H1 (cell line): ENCODE data around the gene SMIM9. TPM values are rescaled to one million over a fixed set of nuclear protein-coding genes. Genes with fewer than 3 reads are reported as not detected.

Experiments used
- CTCF ChIA-PET: fragments of 300-600 bp; sonication (Branson Sonifier 250); formaldehyde crosslinking; loops from one replicate; lab custom pipeline; 2021; ENCODE audit not compliant: partially characterized antibody; lab: Charles Lee
- POLR2A ChIA-PET: fragments of 300-600 bp; sonication (Branson Sonifier 250); formaldehyde crosslinking; loops from one replicate; lab custom pipeline; 2021; ENCODE audit warnings: inconsistent platforms; ENCODE audit not compliant: partially characterized antibody; lab: Charles Lee
- DNase-seq, 2 experiments: peaks; one replicate each; pipeline versions ENCODE4 v3.0.0 to v3.0.0-alpha.2; 2010 to 2022; ENCODE audit warnings: low spot score in 2 of 2, low read depth in 1 of 2, mixed read lengths in 1 of 2
- FAIRE-seq: peaks from 2 replicates; lab custom pipeline; 2011; peaks lifted over from hg19 to GRCh38; lab: Jason Lieb, UNC
- H2AFZ ChIP-seq: 2 replicates; pipeline ENCODE4 v1.8.1; 2012; ENCODE audit warnings: low read length, inconsistent platforms
- H2AK5ac ChIP-seq: 2 replicates; pipeline ENCODE4 v1.6.1; 2013; ENCODE audit warnings: low read depth, low read length
- H2BK120ac ChIP-seq: replicated peaks from 2 replicates; pipeline ENCODE3; 2013; ENCODE audit warnings: low read depth, low read length, inconsistent platforms
- H2BK12ac ChIP-seq: 2 replicates; pipeline ENCODE4 v1.6.1; 2013; ENCODE audit warnings: low read depth, low read length
- H2BK15ac ChIP-seq: 2 replicates; pipeline ENCODE4 v1.6.1; 2013; ENCODE audit warnings: low read length
- H2BK20ac ChIP-seq: 2 replicates; pipeline ENCODE4 v1.6.1; 2013; ENCODE audit warnings: low read length
- H2BK5ac ChIP-seq: 2 replicates; pipeline ENCODE4 v1.6.1; 2013; ENCODE audit warnings: low read depth, low read length
- H3K14ac ChIP-seq: 2 replicates; pipeline ENCODE4 v1.6.1; 2013; ENCODE audit warnings: inconsistent platforms; ENCODE audit not compliant: insufficient read length
- H3K18ac ChIP-seq: 2 replicates; pipeline ENCODE4 v1.6.1; 2013; ENCODE audit warnings: low read length; ENCODE audit errors: extremely low read depth
- H3K23ac ChIP-seq: 2 replicates; pipeline ENCODE4 v1.6.1; 2013; ENCODE audit warnings: inconsistent platforms; ENCODE audit not compliant: insufficient read length
- H3K23me2 ChIP-seq: 2 replicates; pipeline ENCODE4 v1.6.1; 2013; ENCODE audit warnings: low read depth, low read length
- H3K27ac ChIP-seq: 2 replicates; pipeline ENCODE4 v1.6.1; 2011; ENCODE audit warnings: low read depth, low read length, inconsistent platforms
- H3K27me3 ChIP-seq, 4 experiments: replicated peaks in 1 of 4; 1 replicate in 1 of 4; 2 replicates in 3 of 4; pipeline versions ENCODE4 v1.6.1 to v1.8.1; 2011 to 2013; ENCODE audit warnings: low read length in 3 of 4, mild to moderate bottlenecking in 3 of 4, inconsistent platforms in 2 of 4, mixed read lengths in 2 of 4, moderate library complexity in 1 of 4; ENCODE audit not compliant: control insufficient read depth in 3 of 4, insufficient read depth in 3 of 4; ENCODE audit errors: extremely low read depth in 1 of 4
- H3K36me3 ChIP-seq, 4 experiments: 2 replicates each; pipeline versions ENCODE4 v1.6.1 to v1.8.1; 2011 to 2013; ENCODE audit warnings: mild to moderate bottlenecking in 4 of 4, low read length in 3 of 4, moderate library complexity in 2 of 4, control low read depth in 1 of 4, inconsistent platforms in 1 of 4; ENCODE audit not compliant: insufficient read depth in 4 of 4, control insufficient read depth in 2 of 4
- H3K4ac ChIP-seq: replicated peaks from 2 replicates; pipeline ENCODE3; 2013; ENCODE audit warnings: low read length, low read depth, mixed read lengths, inconsistent platforms; ENCODE audit not compliant: insufficient read length
- H3K4me1 ChIP-seq, 4 experiments: replicated peaks in 1 of 4; 1 replicate in 1 of 4; 2 replicates in 3 of 4; pipeline versions ENCODE4 v1.6.1 to v1.8.1; 2011 to 2013; ENCODE audit warnings: low read length in 3 of 4, inconsistent platforms in 2 of 4, mixed read lengths in 1 of 4; ENCODE audit not compliant: insufficient read depth in 4 of 4, control insufficient read depth in 3 of 4
- H3K4me2 ChIP-seq, 2 experiments: 2 replicates each; pipeline versions ENCODE4 v1.6.1 to v1.8.1; 2011 to 2013; ENCODE audit warnings: low read depth in 2 of 2, low read length in 2 of 2, control low read depth in 1 of 2, inconsistent platforms in 1 of 2, mild to moderate bottlenecking in 1 of 2; ENCODE audit not compliant: insufficient read depth in 1 of 2
- H3K4me3 ChIP-seq, 4 experiments: fragments of 200-600, 300-600 bp in 1 of 4; sonication (generic), shearing (Covaris generic), sonication (Bioruptor Twin) in 1 of 4; 2 replicates each; pipeline versions ENCODE4 v1.5.1 to v1.8.1; 2011 to 2016; ENCODE audit warnings: low read length in 4 of 4, low read depth in 3 of 4, control low read depth in 2 of 4, inconsistent platforms in 2 of 4, mild to moderate bottlenecking in 2 of 4, mixed read lengths in 1 of 4, moderate library complexity in 1 of 4; ENCODE audit not compliant: insufficient read depth in 2 of 4; ENCODE audit errors: extremely low read depth in 1 of 4
- H3K56ac ChIP-seq: replicated peaks from 2 replicates; pipeline ENCODE3; 2013; ENCODE audit warnings: low read depth, mild to moderate bottlenecking, mixed read lengths, low read length, inconsistent platforms; ENCODE audit not compliant: insufficient read length
- H3K79me1 ChIP-seq: 2 replicates; pipeline ENCODE4 v1.6.1; 2013; ENCODE audit warnings: low read depth, low read length, control low read depth
- H3K79me2 ChIP-seq, 2 experiments: 2 replicates each; pipeline versions ENCODE4 v1.6.1 to v1.8.1; 2012 to 2013; ENCODE audit warnings: low read length in 2 of 2, mild to moderate bottlenecking in 2 of 2, inconsistent platforms in 1 of 2; ENCODE audit not compliant: insufficient read depth in 2 of 2, control insufficient read depth in 1 of 2
- H3K9ac ChIP-seq, 4 experiments: replicated peaks in 1 of 4; 1 replicate in 1 of 4; 2 replicates in 3 of 4; pipeline versions ENCODE4 v1.6.1 to v1.8.1; 2011 to 2013; ENCODE audit warnings: low read depth in 3 of 4, low read length in 3 of 4, control low read depth in 2 of 4, mild to moderate bottlenecking in 2 of 4, moderate library complexity in 2 of 4, inconsistent platforms in 1 of 4; ENCODE audit errors: extremely low read depth in 1 of 4
- H3K9me3 ChIP-seq, 2 experiments: 2 replicates each; pipeline versions ENCODE4 v1.6.1 to v1.8.1; 2012 to 2013; ENCODE audit warnings: mild to moderate bottlenecking in 2 of 2, moderate library complexity in 2 of 2, control low read depth in 1 of 2, inconsistent platforms in 1 of 2, low read depth in 1 of 2, low read length in 1 of 2, mixed read lengths in 1 of 2; ENCODE audit not compliant: insufficient read depth in 2 of 2
- H4K20me1 ChIP-seq, 2 experiments: replicated peaks in 1 of 2; 2 replicates each; pipeline versions ENCODE3 to v1.8.1; 2011 to 2013; ENCODE audit warnings: inconsistent platforms in 2 of 2, low read length in 2 of 2, mild to moderate bottlenecking in 1 of 2; ENCODE audit not compliant: insufficient read depth in 2 of 2, control insufficient read depth in 1 of 2
- H4K5ac ChIP-seq: 2 replicates; pipeline ENCODE4 v1.6.1; 2013; ENCODE audit warnings: low read length, low read depth, mixed read lengths, inconsistent platforms; ENCODE audit not compliant: insufficient read length
- H4K8ac ChIP-seq: 2 replicates; pipeline ENCODE4 v1.8.0; 2013; ENCODE audit warnings: mild to moderate bottlenecking, moderate library complexity, low read length, inconsistent platforms; ENCODE audit not compliant: insufficient read depth; ENCODE audit errors: extremely low read depth
- H4K91ac ChIP-seq: replicated peaks from 2 replicates; pipeline ENCODE3; 2013; ENCODE audit warnings: low read length, mixed read lengths, inconsistent platforms; ENCODE audit not compliant: insufficient read length
- CEBPB ChIP-seq: IDR thresholded peaks from 2 replicates; pipeline ENCODE4 v1.6.1; 2012; ENCODE audit warnings: low read depth, low read length
- GABPA ChIP-seq: IDR thresholded peaks from 2 replicates; pipeline ENCODE4 v1.6.1; 2011; ENCODE audit warnings: mild to moderate bottlenecking, low read length, moderate library complexity, borderline replicate concordance; ENCODE audit not compliant: insufficient read depth
- POLR2A ChIP-seq, 2 experiments: IDR thresholded peaks; 1 replicate in 1 of 2; 2 replicates in 1 of 2; pipeline ENCODE4 v1.6.1; 2011; ENCODE audit warnings: low read depth in 2 of 2, low read length in 2 of 2, mild to moderate bottlenecking in 2 of 2; ENCODE audit errors: control extremely low read depth in 1 of 2
- RAD21 ChIP-seq, 2 experiments: IDR thresholded peaks in 1 of 2; conservative IDR thresholded peaks in 1 of 2; 2 replicates each; pipeline ENCODE4 v1.6.1; 2011; ENCODE audit warnings: low read depth in 2 of 2, low read length in 2 of 2, improper control_type of control experiment in 1 of 2, inconsistent platforms in 1 of 2, mild to moderate bottlenecking in 1 of 2, moderate library complexity in 1 of 2
- RBBP5 ChIP-seq: IDR thresholded peaks from 2 replicates; pipeline ENCODE4 v1.7.1; 2012; ENCODE audit warnings: low read depth, mild to moderate bottlenecking, inconsistent platforms, low read length, moderate library complexity, borderline replicate concordance
- TCF12 ChIP-seq: IDR thresholded peaks from 2 replicates; pipeline ENCODE4 v1.6.1; 2011; ENCODE audit warnings: low read depth, mild to moderate bottlenecking, low read length
- WGBS, 2 experiments: shearing (Covaris generic) in 1 of 2; methylation state at CpG; one replicate each; pipeline versions ENCODE4 v1.1.6 to v1.1.7; 2013 to 2015; ENCODE audit warnings: low lambda C conversion rate in 2 of 2, mixed read lengths in 2 of 2, inconsistent platforms in 1 of 2, low coverage in 1 of 2, missing lambda C conversion rate in 1 of 2; ENCODE audit not compliant: insufficient replicate concordance in 2 of 2, insufficient coverage in 1 of 2, insufficient read length in 1 of 2; ENCODE audit errors: extremely low coverage in 1 of 2, missing lambda C conversion rate in 1 of 2; 5-methylcytosine and 5-hydroxymethylcytosine counted together
- polyA plus RNA-seq, 7 experiments: library from polyadenylated mRNA; depleted of rRNA in 3 of 7; stranded (reverse) in 5 of 7; unstranded in 2 of 7; fragments of >200 nt in 5 of 7; fragments of 200-250 nt in 2 of 7; gene quantifications; 1 replicate in 5 of 7; 2 replicates in 1 of 7; 4 replicates in 1 of 7; pipeline versions ENCODE4 v1.2.1 to v1.2.3, GENCODE V29; 2011 to 2013; ENCODE audit warnings: missing spikeins in 2 of 7, mixed read lengths in 2 of 7
- total RNA-seq: library from RNA; stranded (reverse); fragmentation: NEBNext Ultra II Directional; extraction: Animal tissue kit (Norgen Biotek cat#: 25700); gene quantifications from 2 replicates; pipeline ENCODE4 v1.2.1, GENCODE V29; 2021
- TF ChIP-seq, protein P1 (sequence below): IDR thresholded peaks from 2 replicates; pipeline ENCODE4 v1.6.1; 2012; ENCODE audit warnings: inconsistent platforms

The SMIM9 gene
- total and polyA plus RNA-seq, 2 of the 8 experiments (the other 6 are each of a cell fraction or from before 2014, with no cell fraction given) = not detected

DNA sequence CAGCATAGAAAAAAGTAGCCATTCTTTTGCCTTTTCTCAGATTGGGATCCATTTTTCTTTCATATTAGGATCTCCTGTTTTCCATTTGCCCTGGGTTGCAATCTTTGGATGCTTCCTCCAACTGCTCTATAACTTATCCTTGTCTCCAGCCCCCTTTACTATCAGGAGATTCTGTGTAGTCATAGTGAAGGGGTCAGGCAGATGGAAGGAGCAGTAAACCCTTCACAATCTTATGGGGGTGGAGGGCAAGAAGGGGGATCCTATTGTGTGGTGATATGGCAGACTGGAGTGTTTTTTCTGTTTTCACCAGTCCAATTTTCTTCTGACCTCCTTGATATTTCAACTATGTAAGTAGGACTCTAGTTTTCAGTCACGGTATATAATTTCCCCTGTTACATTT, 1.7 kb upstream of the SMIM9 start:
- no peaks in the 10 kb centered on the region for H3K36me3 ChIP-seq
- H3K4me3 ChIP-seq = no peak overlapping the region
- H2BK15ac ChIP-seq = no peak overlapping the region
- H3K4me2 ChIP-seq = no peak overlapping the region
- no peaks in the 10 kb centered on the region for H3K4me1 ChIP-seq
- FAIRE-seq = no peak
- H3K18ac ChIP-seq = no peak overlapping the region
- H3K27ac ChIP-seq = no peak overlapping the region
- no peaks in the 10 kb centered on the region for H4K20me1 ChIP-seq
- no peak overlapping the region for H4K8ac ChIP-seq
- DNase-seq = no peak
- POLR2A ChIA-PET = no interaction called here
- CTCF ChIA-PET = no interaction called here
- H2BK5ac ChIP-seq = no peak overlapping the region
- no peak overlapping the region for H4K91ac ChIP-seq
- WGBS, 2 experiments = 80% methylated on average over 1 of the region's 1 CpG; no CpG with 5 or more reads in 1 of the 2 experiments
- no peak overlapping the region for H2AFZ ChIP-seq
- H3K9ac ChIP-seq = no peak overlapping the region
- H3K4ac ChIP-seq = no peak overlapping the region
- H3K79me1 ChIP-seq = no peaks in the 10 kb centered on the region
- H3K27me3 ChIP-seq = no peaks in the 10 kb centered on the region
- H3K9me3 ChIP-seq = no peaks in the 10 kb centered on the region
- no peaks in the 10 kb centered on the region for H3K23me2 ChIP-seq
- no peak overlapping the region for H2AK5ac ChIP-seq
- H2BK120ac ChIP-seq = no peak overlapping the region
- H3K79me2 ChIP-seq = no peaks in the 10 kb centered on the region
- no peak overlapping the region for H4K5ac ChIP-seq
- H2BK20ac ChIP-seq = no peak overlapping the region
- TF ChIP-seq GABPA = no peak
- TF ChIP-seq TCF12 = no peak
- TF ChIP-seq, protein P1, sequence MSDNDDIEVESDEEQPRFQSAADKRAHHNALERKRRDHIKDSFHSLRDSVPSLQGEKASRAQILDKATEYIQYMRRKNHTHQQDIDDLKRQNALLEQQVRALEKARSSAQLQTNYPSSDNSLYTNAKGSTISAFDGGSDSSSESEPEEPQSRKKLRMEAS = no peak
- TF ChIP-seq RBBP5 = no peak
- TF ChIP-seq RAD21 (IDR thresholded peaks at IDR 0.05 in 1 of 2, conservative IDR thresholded peaks at IDR 0.05 in 1 of 2; ENCODE audit: low read depth in 2 of 2, low read length in 2 of 2) = no peak
- TF ChIP-seq CEBPB = no peak
- no peak for TF ChIP-seq POLR2A (IDR thresholded peaks at IDR 0.05; ENCODE audit: control extremely low read depth in 1 of 2, low read depth in 2 of 2, low read length in 2 of 2)
- no peak overlapping the region for H2BK12ac ChIP-seq
- H3K14ac ChIP-seq = no peak overlapping the region
- H3K23ac ChIP-seq = no peak overlapping the region
- H3K56ac ChIP-seq = no peak overlapping the region
